Skin epidermis (tissue), 12 donors: ENCODE measurements around the gene WDR7.

Source experiments
- H3K27ac ChIP-seq, 21 experiments: fragments of 200-600 bp; sonication (generic) in 11 of 21; one replicate each; pipeline ENCODE4 v1.5.0; 2020; ENCODE audit warnings: mild to moderate bottlenecking in 3 of 21, inconsistent platforms in 2 of 21, moderate library complexity in 2 of 21
- H3K4me3 ChIP-seq, 7 experiments: fragments of 200-600 bp; sonication (generic) in 2 of 7; one replicate each; pipeline ENCODE4 v1.5.0; 2020; ENCODE audit warnings: inconsistent platforms in 2 of 7, mild to moderate bottlenecking in 2 of 7, moderate library complexity in 1 of 7

Gene WDR7

GRCh38 chr18:56861244-56861643 is 210.1 kb downstream of the WDR7 start:
- Histone ChIP-seq H3K4me3 (no peak overlapping the region), H3K27ac (no peak overlapping the region)

- Histone ChIP-seq H3K4me3 (no peak overlapping the region), H3K27ac (no peak overlapping the region)
Measured at GRCh38 chr18:56869189-56869777, 218.1 kb downstream of the WDR7 start.

DNA sequence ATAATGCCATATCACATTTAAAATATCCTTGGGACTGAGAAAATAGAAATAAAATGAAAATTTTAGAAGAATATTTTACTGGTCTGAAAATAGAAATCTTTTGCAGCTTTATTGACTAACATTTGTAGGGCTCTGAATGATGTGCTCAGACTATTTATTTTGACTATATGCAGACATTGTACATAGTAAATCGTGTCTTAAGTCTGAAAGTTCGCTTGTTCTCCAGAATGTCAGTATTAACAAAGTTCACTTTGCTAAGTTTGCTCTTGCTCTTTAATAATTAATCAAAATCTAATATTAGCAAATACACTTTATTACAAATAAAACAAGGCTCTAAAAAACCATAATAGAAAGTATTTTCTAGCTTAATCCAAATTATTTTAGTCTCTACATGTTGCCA is 219.8 kb downstream of the WDR7 start:
- no peak overlapping the region for H3K4me3 ChIP-seq
- no peak overlapping the region for H3K27ac ChIP-seq

DNA sequence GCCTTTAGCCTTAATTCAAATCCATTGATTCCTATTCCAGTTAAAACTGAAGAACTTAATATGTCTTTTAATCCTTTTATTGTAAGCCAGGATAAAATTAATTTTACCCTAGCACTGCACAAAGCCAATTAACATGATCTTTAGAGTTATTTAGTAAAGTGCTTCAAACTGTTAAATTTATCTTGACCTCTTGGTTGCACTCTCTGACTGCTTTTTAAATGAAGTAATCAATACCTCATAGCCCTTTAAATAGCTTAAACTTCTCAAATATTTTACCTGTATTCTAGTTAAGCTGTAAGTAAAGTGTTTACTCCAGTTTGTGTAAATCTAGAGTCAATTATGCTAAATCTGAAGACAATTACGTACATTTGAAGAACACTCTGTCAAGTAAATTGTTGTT is 221.0 kb downstream of the WDR7 start:
- no peak overlapping the region for H3K4me3 ChIP-seq
- H3K27ac ChIP-seq: no peak overlapping the region

- H3K4me3 ChIP-seq: no peak overlapping the region
Measured at GRCh38 chr18:56873441-56874140, 222.4 kb downstream of the WDR7 start.

DNA sequence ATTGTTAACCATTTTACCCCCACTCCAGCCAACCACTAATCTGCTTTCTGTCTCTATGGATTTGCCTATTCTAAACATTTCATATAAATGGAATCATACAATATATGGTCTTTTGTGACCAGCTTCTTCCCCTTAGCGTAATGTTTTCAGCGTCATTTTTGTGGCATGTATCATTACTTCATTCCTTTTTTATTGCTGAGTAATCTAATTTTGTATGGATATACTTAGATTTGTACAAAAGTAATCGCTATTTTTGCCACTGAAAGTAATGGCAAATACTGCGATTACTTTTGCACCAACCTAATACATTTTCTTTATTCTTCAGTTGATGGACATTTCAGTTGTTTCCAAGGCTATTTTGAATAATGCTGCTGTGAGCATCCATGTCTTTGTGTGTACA is 227.6 kb downstream of the WDR7 start:
- H3K27ac ChIP-seq: no peak overlapping the region

More at GRCh38 chr18:56873441-56874140, 222.4 kb downstream of the WDR7 start:
- no peak overlapping the region for H3K27ac ChIP-seq

GRCh38 chr18:56884511-56884910 is 233.4 kb downstream of the WDR7 start:
- no peak overlapping the region for H3K4me3 ChIP-seq
- no peak overlapping the region for H3K27ac ChIP-seq

More for the DNA sequence above, 227.6 kb downstream of the WDR7 start:
- H3K4me3 ChIP-seq: no peak overlapping the region

GRCh38 chr18:56888978-56889377 is 237.8 kb downstream of the WDR7 start:
- no peak overlapping the region for H3K4me3 ChIP-seq
- H3K27ac ChIP-seq: no peak overlapping the region

GRCh38 chr18:56889621-56890020 is 238.5 kb downstream of the WDR7 start:
- H3K4me3 ChIP-seq: no peak overlapping the region
- no peak overlapping the region for H3K27ac ChIP-seq

- Histone ChIP-seq H3K4me3 (no peak overlapping the region), H3K27ac (peak overlapping the region in 1 of 21 experiments; percentile 4)
Measured at GRCh38 chr18:56890632-56891031, 239.5 kb downstream of the WDR7 start.

- H3K27ac ChIP-seq: peak overlapping the region in 1 of 21 experiments; percentile 4
Measured at GRCh38 chr18:56891116-56891515, 240.0 kb downstream of the WDR7 start.

GRCh38 chr18:56891870-56892269 is 240.7 kb downstream of the WDR7 start:
- Histone ChIP-seq H3K4me3 (no peak overlapping the region), H3K27ac (no peak overlapping the region)

More at GRCh38 chr18:56891116-56891515, 240.0 kb downstream of the WDR7 start:
- no peak overlapping the region for H3K4me3 ChIP-seq

DNA sequence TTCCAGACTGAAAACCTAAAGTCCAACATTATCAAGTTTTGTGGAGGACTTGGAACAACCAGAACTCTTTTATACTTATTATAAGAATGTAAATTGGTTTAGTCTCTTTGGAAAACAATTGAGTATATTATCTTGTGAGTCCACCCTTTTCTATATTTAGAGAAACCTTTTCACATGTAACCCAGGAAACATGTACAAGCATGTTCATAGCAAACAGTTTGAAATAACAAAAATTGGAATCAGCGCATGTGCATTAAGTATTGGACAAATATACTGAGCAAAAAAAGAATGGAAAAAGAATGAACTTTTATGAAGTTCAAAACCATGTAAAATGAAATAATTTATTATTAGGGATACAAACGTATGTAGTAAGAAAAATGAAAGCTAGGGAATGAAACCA is 246.0 kb downstream of the WDR7 start:
- Histone ChIP-seq H3K27ac (no peak overlapping the region), H3K4me3 (no peak overlapping the region)

DNA sequence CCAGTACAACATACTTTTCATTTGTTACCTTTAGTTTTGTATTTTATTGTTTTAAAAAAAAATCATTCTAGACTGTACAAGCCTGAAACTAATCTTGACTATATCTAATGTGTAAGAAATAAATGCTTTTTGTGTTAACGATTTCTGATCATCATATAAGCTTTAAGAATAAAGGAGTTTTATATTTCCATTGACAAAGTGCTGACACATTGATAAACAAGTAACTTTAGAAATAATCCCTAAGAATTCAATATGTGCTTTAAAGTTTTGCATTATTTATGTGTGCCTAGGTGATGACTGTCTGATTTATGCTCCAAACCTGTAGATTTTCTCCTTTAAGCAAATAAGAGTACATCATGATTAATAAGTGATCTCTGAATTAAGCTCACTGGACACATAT is 248.5 kb downstream of the WDR7 start:
- no peak overlapping the region for H3K27ac ChIP-seq
- no peak overlapping the region for H3K4me3 ChIP-seq

GRCh38 chr18:56900195-56901094 is 249.3 kb downstream of the WDR7 start:
- Histone ChIP-seq H3K4me3 (no peak overlapping the region), H3K27ac (no peak overlapping the region)

- H3K4me3 ChIP-seq: no peak overlapping the region
- H3K27ac ChIP-seq: no peak overlapping the region
Measured at GRCh38 chr18:56901919-56902318, 250.8 kb downstream of the WDR7 start.

DNA sequence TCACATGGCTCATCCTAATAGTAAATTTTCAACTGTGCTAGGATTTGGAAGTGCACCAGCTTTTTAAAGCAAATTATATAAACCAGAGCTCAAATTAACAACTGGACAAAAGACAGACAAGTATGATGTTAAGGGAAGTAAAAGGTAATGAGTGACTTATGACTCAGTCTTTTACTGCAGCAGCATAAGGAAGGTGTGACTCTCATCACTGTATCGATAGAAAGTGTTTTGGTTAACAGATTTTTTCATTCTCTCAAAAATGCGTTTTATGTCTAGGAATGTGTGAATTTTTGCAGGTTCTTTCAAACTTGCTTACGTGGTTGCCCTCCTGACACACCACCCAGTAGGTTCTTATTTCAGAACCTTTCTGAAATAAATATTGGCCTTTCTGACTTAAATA is 251.5 kb downstream of the WDR7 start:
- H3K4me3 ChIP-seq: no peak overlapping the region
- H3K27ac ChIP-seq: no peak overlapping the region

GRCh38 chr18:56903686-56904085 is 252.5 kb downstream of the WDR7 start:
- H3K27ac ChIP-seq: no peak overlapping the region

DNA sequence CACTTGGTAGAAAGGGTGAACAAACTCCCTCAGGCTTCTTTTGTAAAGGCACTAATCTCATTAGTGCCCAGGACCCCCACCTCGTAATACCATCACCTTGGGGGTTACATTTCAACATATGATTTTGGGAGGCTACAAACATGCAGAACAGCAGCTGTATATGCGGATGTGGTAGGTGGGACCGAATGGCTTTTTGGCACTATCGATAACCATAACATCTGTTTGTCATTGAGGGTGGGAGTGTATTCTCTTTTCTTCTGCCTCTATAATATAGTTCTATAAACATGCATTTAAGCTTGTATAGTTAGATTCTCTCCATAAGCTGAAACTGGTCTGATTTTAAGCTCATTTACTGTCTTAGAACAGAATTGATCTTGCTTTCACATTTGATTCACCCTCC is 256.6 kb downstream of the WDR7 start:
- H3K4me3 ChIP-seq: no peak overlapping the region
- H3K27ac ChIP-seq: no peak overlapping the region

More at GRCh38 chr18:56903686-56904085, 252.5 kb downstream of the WDR7 start:
- H3K4me3 ChIP-seq: no peak overlapping the region

- no peak overlapping the region for H3K4me3 ChIP-seq
- H3K27ac ChIP-seq: no peak overlapping the region
Measured at GRCh38 chr18:56910237-56910636, 259.1 kb downstream of the WDR7 start.

- Histone ChIP-seq H3K27ac (no peak overlapping the region), H3K4me3 (no peak overlapping the region)
Measured at GRCh38 chr18:56910967-56911366, 259.8 kb downstream of the WDR7 start.
